Measurements from ENCODE around the gene EPS8. TPM values are rescaled to one million over a fixed set of nuclear protein-coding genes. Genes with fewer than 3 reads are reported as not detected.

The EPS8 gene
- total RNA-seq, 1 donor from 2014 or later, result 17.8 TPM

DNA sequence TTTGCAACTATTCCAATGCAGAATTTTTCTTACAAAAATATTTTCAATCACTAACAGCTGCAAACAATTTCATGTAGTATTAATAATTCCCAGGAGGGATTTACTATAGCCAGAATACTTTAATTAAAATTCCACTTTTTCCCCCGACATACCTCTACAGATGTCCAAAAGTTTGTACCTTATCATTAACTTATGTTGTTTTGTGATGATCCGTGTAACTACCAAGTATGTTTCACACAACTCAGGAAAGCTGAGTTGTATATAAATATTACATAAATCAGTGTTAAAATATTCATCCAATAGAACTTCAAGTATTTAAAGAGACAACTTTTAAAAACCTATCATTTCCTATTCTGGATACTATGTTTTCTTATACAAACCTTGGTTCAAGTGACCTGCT, 2.4 kb downstream of the EPS8 start:
- DNase-seq (ENCODE audit: low read depth), result no peak
- Histone ChIP-seq H3K36me3 (ENCODE audit: control insufficient read depth, insufficient read depth, low read length) (no peaks in the 10 kb centered on the region), H3K27me3 (ENCODE audit: control insufficient read depth, insufficient read depth, low read length) (no peaks in the 10 kb centered on the region), H3K4me3 (ENCODE audit: low read depth, low read length) (no peak overlapping the region)
- TF ChIP-seq, protein P1, sequence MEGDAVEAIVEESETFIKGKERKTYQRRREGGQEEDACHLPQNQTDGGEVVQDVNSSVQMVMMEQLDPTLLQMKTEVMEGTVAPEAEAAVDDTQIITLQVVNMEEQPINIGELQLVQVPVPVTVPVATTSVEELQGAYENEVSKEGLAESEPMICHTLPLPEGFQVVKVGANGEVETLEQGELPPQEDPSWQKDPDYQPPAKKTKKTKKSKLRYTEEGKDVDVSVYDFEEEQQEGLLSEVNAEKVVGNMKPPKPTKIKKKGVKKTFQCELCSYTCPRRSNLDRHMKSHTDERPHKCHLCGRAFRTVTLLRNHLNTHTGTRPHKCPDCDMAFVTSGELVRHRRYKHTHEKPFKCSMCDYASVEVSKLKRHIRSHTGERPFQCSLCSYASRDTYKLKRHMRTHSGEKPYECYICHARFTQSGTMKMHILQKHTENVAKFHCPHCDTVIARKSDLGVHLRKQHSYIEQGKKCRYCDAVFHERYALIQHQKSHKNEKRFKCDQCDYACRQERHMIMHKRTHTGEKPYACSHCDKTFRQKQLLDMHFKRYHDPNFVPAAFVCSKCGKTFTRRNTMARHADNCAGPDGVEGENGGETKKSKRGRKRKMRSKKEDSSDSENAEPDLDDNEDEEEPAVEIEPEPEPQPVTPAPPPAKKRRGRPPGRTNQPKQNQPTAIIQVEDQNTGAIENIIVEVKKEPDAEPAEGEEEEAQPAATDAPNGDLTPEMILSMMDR (IDR thresholded peaks at IDR 0.05; ENCODE audit: insufficient read depth, low read length, poor library complexity, severe bottlenecking), result no peak

DNA sequence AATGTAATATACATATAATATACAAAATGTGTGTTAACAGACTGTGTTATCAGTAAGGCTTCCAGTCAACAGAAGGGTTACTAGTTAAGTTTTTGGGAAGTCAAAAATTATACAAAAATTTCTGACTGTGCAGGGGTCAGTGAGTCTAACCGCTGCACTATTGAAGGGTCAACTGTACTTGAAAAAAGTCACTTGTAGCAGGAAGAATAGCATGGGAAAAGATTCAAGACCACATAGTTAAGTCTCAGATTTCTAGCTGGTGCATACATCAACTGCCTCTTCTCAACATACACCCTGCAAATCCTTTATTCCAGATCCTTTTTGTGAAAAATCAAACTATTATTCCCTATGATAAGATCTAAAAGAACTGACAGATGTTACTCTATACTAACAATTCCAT, 5.9 kb downstream of the EPS8 start:
- Histone ChIP-seq H3K4me3 (ENCODE audit: low read depth, low read length) (no peak overlapping the region), H3K36me3 (ENCODE audit: control insufficient read depth, insufficient read depth, low read length) (no peaks in the 10 kb centered on the region), H3K27me3 (ENCODE audit: control insufficient read depth, insufficient read depth, low read length) (no peaks in the 10 kb centered on the region)
- TF ChIP-seq, protein P1 (IDR thresholded peaks at IDR 0.05; ENCODE audit: insufficient read depth, low read length, poor library complexity, severe bottlenecking), result no peak
- DNase-seq (ENCODE audit: low read depth), result no peak

DNA sequence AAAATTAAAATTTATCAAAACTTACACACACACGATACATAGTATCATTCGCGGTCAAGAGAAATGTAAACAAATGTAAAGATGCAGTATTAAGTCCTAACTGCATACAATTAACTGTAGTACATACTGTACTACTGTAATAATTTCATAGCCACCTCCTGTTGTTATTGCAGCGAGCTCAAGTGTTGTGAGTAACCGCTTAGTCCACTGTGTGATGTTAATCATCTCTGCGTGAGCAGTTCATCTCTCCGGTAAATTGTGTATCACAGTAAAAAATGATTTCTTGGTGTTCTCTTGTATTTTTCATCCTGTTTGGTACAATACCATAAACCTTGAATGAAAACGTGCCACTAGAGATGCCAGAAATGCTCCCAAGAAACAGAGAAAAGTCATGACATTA, 6.5 kb downstream of the EPS8 start:
- Histone ChIP-seq H3K4me3 (ENCODE audit: low read depth, low read length) (no peak overlapping the region), H3K36me3 (ENCODE audit: control insufficient read depth, insufficient read depth, low read length) (no peaks in the 10 kb centered on the region), H3K27me3 (ENCODE audit: control insufficient read depth, insufficient read depth, low read length) (no peaks in the 10 kb centered on the region)
- no peak for DNase-seq (ENCODE audit: low read depth)
- TF ChIP-seq, protein P1 (IDR thresholded peaks at IDR 0.05; ENCODE audit: insufficient read depth, low read length, poor library complexity, severe bottlenecking), result no peak

DNA sequence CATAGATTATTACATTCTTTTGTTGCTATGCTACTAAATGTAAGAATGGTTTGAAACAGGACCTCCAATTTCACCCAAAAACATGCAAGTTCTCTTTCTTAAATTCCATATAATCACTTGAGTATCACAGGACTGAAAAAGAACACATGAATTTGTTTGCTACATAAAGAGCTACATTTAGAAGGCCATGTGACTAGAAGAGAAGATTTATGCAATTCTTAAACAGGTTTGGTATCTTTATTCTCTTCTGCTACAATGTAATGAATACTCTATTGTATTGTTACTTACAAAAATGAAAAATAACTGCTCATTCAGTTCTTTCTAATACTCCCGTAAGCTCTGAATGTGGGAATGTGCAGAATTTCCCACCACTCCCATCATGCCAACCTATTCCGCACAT, 9.3 kb downstream of the EPS8 start:
- no peak for DNase-seq (ENCODE audit: low read depth)
- TF ChIP-seq, protein P1 (IDR thresholded peaks at IDR 0.05; ENCODE audit: insufficient read depth, low read length, poor library complexity, severe bottlenecking), result no peak
- H3K27me3 ChIP-seq (ENCODE audit: control insufficient read depth, insufficient read depth, low read length), result no peaks in the 10 kb centered on the region
- H3K36me3 ChIP-seq (ENCODE audit: control insufficient read depth, insufficient read depth, low read length), result no peaks in the 10 kb centered on the region
- no peak overlapping the region for H3K4me3 ChIP-seq (ENCODE audit: low read depth, low read length)

DNA sequence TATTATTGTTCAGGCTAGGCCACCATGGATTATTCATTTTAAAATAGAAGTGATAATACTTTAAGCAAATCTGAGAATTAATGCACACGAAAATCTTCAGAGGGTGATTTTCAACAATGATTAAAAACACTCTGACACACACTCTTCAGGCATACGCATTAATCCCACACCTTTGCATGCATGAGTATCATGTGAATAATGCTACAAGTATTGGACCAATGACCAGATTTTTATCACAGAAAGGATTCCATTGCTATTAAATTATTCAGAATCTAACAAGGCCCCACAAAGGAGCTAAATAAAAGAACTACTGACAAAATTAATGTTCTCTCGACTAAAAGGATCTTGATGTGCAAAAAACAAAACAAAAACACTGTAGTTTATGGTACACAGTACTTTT, 11.1 kb downstream of the EPS8 start:
- DNase-seq (ENCODE audit: low read depth), result no peak
- no peaks in the 10 kb centered on the region for H3K36me3 ChIP-seq (ENCODE audit: control insufficient read depth, insufficient read depth, low read length)
- H3K4me3 ChIP-seq (ENCODE audit: low read depth, low read length), result no peak overlapping the region
- no peaks in the 10 kb centered on the region for H3K27me3 ChIP-seq (ENCODE audit: control insufficient read depth, insufficient read depth, low read length)
- TF ChIP-seq, protein P1 (IDR thresholded peaks at IDR 0.05; ENCODE audit: insufficient read depth, low read length, poor library complexity, severe bottlenecking), result no peak

DNA sequence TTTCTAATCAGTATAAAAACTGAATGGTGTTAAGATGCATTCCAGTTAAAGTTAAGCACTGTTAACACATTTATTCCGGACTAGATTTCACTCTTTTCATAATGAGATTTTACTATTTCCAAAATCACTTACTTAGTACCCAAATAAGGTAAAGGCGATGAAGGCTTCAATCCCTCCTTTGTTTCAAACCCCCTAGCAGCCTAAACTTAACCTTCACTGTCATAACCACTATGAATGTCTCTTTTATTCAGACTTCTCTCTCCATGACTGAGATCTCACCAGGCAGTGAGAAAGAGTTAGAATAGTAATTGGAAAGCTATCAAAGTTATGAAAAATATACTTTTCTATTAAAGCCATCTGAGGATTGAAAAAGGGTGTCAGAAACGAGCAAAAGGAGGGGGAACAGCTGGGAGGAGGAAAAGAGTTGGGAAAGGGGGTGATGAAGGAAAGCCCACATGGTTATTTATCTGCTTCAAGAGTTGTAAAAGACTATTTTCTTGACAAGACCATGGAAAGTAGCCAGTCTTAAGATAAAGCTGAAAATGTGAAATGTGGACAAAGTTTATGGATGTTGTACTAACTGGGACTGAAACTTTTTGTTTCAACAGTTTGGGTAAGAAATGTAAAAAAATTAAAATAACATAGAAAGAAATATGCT, 11.7 kb downstream of the EPS8 start:
- TF ChIP-seq, protein P1 (IDR thresholded peaks at IDR 0.05; ENCODE audit: insufficient read depth, low read length, poor library complexity, severe bottlenecking), result no peak

More for the DNA sequence above, 11.7 kb downstream of the EPS8 start:
- DNase-seq (ENCODE audit: low read depth), result no peak
- Histone ChIP-seq H3K27me3 (ENCODE audit: control insufficient read depth, insufficient read depth, low read length) (no peaks in the 10 kb centered on the region), H3K36me3 (ENCODE audit: control insufficient read depth, insufficient read depth, low read length) (no peaks in the 10 kb centered on the region), H3K4me3 (ENCODE audit: low read depth, low read length) (no peak overlapping the region)
